ENCODE measurements around the gene GNG4.
A peak's percentile ranks its signal among the peaks of the same experiment; 100 is the strongest.

The GNG4 gene

GRCh38 chr1:235525314-235525713 lies 124.3 kb downstream of the GNG4 start:
- no peak for DNase-seq

- DNase-seq, result no peak
Observed at GRCh38 chr1:235516862-235517446, 132.6 kb downstream of the GNG4 start.

- no peak for DNase-seq
Observed at GRCh38 chr1:235515844-235516512, 133.6 kb downstream of the GNG4 start.

GRCh38 chr1:235513495-235514366 lies 135.9 kb downstream of the GNG4 start:
- DNase-seq, result peak; percentile 80 to 86

- DNase-seq, result no peak
Observed at GRCh38 chr1:235511470-235512240, 137.9 kb downstream of the GNG4 start.

- DNase-seq, result no peak
Observed at GRCh38 chr1:235510823-235511222, 138.8 kb downstream of the GNG4 start.

- no peak for DNase-seq
Observed at GRCh38 chr1:235507623-235508022, 142.0 kb downstream of the GNG4 start.

- DNase-seq, result peak; percentile 98 to 99
Observed at GRCh38 chr1:235504494-235505222, 144.9 kb downstream of the GNG4 start.

GRCh38 chr1:235504122-235504493 lies 145.5 kb downstream of the GNG4 start, which contains the start of gene B3GALNT2:
Gene B3GALNT2, minus strand, starts transcription at chr1:235504452. Its CDS starts 200 bp downstream, at chr1:235504252.
- no peak for DNase-seq

GRCh38 chr1:235503403-235504121 lies 146.0 kb downstream of the GNG4 start:
- peak; percentile 17 to 51 for DNase-seq

GRCh38 chr1:235502601-235503402 lies 146.8 kb downstream of the GNG4 start:
- DNase-seq, result no peak

- no peak for DNase-seq
Observed at GRCh38 chr1:235500971-235501540, 148.5 kb downstream of the GNG4 start.

All from NCI-H446 (cell line).